WTC11 (cell line): ENCODE data around the gene VIPR2. TPM values are rescaled to one million over a fixed set of nuclear protein-coding genes. Genes with fewer than 3 reads are reported as not detected.

Source experiments
- ATAC-seq: fragments of 200-7000 bp; cut with Tn5 transposase; 2 replicates; pipeline ENCODE4 v1.10.0; 2021; ENCODE audit warnings: mild to moderate bottlenecking, moderate library complexity
- CTCF ChIA-PET: fragments of 300-600 bp; sonication (Branson Sonifier 250); formaldehyde crosslinking; loops from one replicate; lab custom pipeline; 2021; ENCODE audit warnings: antibody characterized with exemption; lab: Charles Lee
- POLR2A ChIA-PET: fragments of 350-600 bp; sonication (Branson Sonifier 250); formaldehyde crosslinking; loops from one replicate; lab custom pipeline; 2021; ENCODE audit warnings: antibody characterized with exemption; lab: Charles Lee
- DNase-seq: peaks from one replicate; pipeline ENCODE4 v3.0.0; 2021; ENCODE audit warnings: low spot score
- H3K27ac Mint-ChIP-seq: 2 replicates; pipeline ENCODE4 v1.8.0; 2021; ENCODE audit warnings: mixed read lengths
- H3K27me3 Mint-ChIP-seq: 2 replicates; pipeline ENCODE4 v1.8.0; 2021; ENCODE audit warnings: low read depth, mild to moderate bottlenecking, moderate library complexity, mixed read lengths
- H3K36me3 Mint-ChIP-seq: 2 replicates; pipeline ENCODE4 v1.8.0; 2021; ENCODE audit warnings: mixed read lengths
- H3K4me1 Mint-ChIP-seq: 2 replicates; pipeline ENCODE4 v1.8.0; 2022; ENCODE audit warnings: mixed read lengths
- H3K4me3 Mint-ChIP-seq: 2 replicates; pipeline ENCODE4 v1.8.0; 2021; ENCODE audit warnings: mild to moderate bottlenecking, moderate library complexity, mixed read lengths
- H3K9me3 Mint-ChIP-seq: 2 replicates; pipeline ENCODE4 v1.8.0; 2021; ENCODE audit warnings: mixed read lengths
- CREB1 ChIP-seq: sonication (generic); formaldehyde crosslinking; IDR thresholded peaks from 2 replicates; pipeline ENCODE4 v1.8.0; 2023; ENCODE audit warnings: mild to moderate bottlenecking, missing genetic modification reagents
- CREM ChIP-seq: sonication (generic); formaldehyde crosslinking; IDR thresholded peaks from 2 replicates; pipeline ENCODE4 v1.8.1; 2022; ENCODE audit warnings: mild to moderate bottlenecking, missing genetic modification reagents, moderate library complexity
- ELF4 ChIP-seq: sonication (generic); formaldehyde crosslinking; IDR thresholded peaks from 2 replicates; pipeline ENCODE4 v1.8.1; 2022; ENCODE audit warnings: low read depth, mild to moderate bottlenecking, moderate library complexity, missing genetic modification reagents
- ESRRA ChIP-seq: sonication (generic); formaldehyde crosslinking; IDR thresholded peaks from 2 replicates; pipeline ENCODE4 v1.8.1; 2022; ENCODE audit warnings: mild to moderate bottlenecking, missing genetic modification reagents, borderline replicate concordance
- FOXJ3 ChIP-seq: sonication (generic); formaldehyde crosslinking; IDR thresholded peaks from 2 replicates; pipeline ENCODE4 v1.9.0; 2021; ENCODE audit warnings: missing genetic modification reagents, mild to moderate bottlenecking, borderline replicate concordance
- GABPB1 ChIP-seq: sonication (generic); formaldehyde crosslinking; IDR thresholded peaks from 2 replicates; pipeline ENCODE4 v1.8.1; 2023; ENCODE audit warnings: mild to moderate bottlenecking, missing genetic modification reagents
- GRHL2 ChIP-seq: fragments of 250-450 bp; sonication (Bioruptor Pico); IDR thresholded peaks from 2 replicates; pipeline ENCODE4 v1.8.0; 2022; ENCODE audit warnings: mild to moderate bottlenecking, moderate library complexity; ENCODE audit not compliant: insufficient replicate concordance, severe bottlenecking
- MXD4 ChIP-seq: fragments of 250-450 bp; sonication (Bioruptor Pico); IDR thresholded peaks from 2 replicates; pipeline ENCODE4 v1.8.0; 2021; ENCODE audit warnings: mild to moderate bottlenecking, moderate library complexity, borderline replicate concordance
- NFE2L1 ChIP-seq: sonication (generic); formaldehyde crosslinking; IDR thresholded peaks from 2 replicates; pipeline ENCODE4 v1.8.1; 2023; ENCODE audit warnings: missing genetic modification reagents
- RELA ChIP-seq: sonication (generic); formaldehyde crosslinking; IDR thresholded peaks from 2 replicates; pipeline ENCODE4 v1.8.1; 2022; ENCODE audit warnings: missing genetic modification reagents, mild to moderate bottlenecking, borderline replicate concordance
- SP1 ChIP-seq: sonication (generic); formaldehyde crosslinking; conservative IDR thresholded peaks from 2 replicates; pipeline ENCODE4 v1.8.1; 2022; ENCODE audit warnings: missing genetic modification reagents
- TEAD1 ChIP-seq: sonication (generic); formaldehyde crosslinking; IDR thresholded peaks from 2 replicates; pipeline ENCODE4 v1.8.0; 2022; ENCODE audit warnings: mild to moderate bottlenecking, missing genetic modification reagents
- ZNF138 ChIP-seq: sonication (generic); formaldehyde crosslinking; conservative IDR thresholded peaks from 2 replicates; pipeline ENCODE4 v1.8.1; 2022; ENCODE audit warnings: mild to moderate bottlenecking, moderate library complexity, missing genetic modification reagents
- ZNF219 ChIP-seq: sonication (generic); formaldehyde crosslinking; IDR thresholded peaks from 2 replicates; pipeline ENCODE4 v1.8.0; 2023; ENCODE audit warnings: missing genetic modification reagents, mild to moderate bottlenecking, borderline replicate concordance
- ZNF423 ChIP-seq: fragments of 250-450 bp; sonication (Bioruptor Pico); IDR thresholded peaks from 2 replicates; pipeline ENCODE4 v2.1.2; 2022; ENCODE audit warnings: mild to moderate bottlenecking, moderate library complexity
- total RNA-seq: library from RNA; stranded (reverse); gene quantifications from 3 replicates; pipeline ENCODE4 v1.2.3, GENCODE V29; 2021
- TF ChIP-seq, protein P1 (sequence below): fragments of 250-450 bp; sonication (Bioruptor Pico); IDR thresholded peaks from 2 replicates; pipeline ENCODE4 v1.9.0; 2021; ENCODE audit warnings: mild to moderate bottlenecking
- TF ChIP-seq, protein P2 (sequence below): sonication (generic); formaldehyde crosslinking; IDR thresholded peaks from 2 replicates; pipeline ENCODE4 v1.8.1; 2022; ENCODE audit warnings: low read depth, missing genetic modification reagents, borderline replicate concordance
- TF ChIP-seq, protein P3 (sequence below): sonication (generic); formaldehyde crosslinking; IDR thresholded peaks from 2 replicates; pipeline ENCODE4 v1.8.0; 2022; ENCODE audit warnings: mild to moderate bottlenecking, missing genetic modification reagents

VIPR2 gene
- total RNA-seq, 1 experiment from 2014 or later = 7.5 TPM

DNA sequence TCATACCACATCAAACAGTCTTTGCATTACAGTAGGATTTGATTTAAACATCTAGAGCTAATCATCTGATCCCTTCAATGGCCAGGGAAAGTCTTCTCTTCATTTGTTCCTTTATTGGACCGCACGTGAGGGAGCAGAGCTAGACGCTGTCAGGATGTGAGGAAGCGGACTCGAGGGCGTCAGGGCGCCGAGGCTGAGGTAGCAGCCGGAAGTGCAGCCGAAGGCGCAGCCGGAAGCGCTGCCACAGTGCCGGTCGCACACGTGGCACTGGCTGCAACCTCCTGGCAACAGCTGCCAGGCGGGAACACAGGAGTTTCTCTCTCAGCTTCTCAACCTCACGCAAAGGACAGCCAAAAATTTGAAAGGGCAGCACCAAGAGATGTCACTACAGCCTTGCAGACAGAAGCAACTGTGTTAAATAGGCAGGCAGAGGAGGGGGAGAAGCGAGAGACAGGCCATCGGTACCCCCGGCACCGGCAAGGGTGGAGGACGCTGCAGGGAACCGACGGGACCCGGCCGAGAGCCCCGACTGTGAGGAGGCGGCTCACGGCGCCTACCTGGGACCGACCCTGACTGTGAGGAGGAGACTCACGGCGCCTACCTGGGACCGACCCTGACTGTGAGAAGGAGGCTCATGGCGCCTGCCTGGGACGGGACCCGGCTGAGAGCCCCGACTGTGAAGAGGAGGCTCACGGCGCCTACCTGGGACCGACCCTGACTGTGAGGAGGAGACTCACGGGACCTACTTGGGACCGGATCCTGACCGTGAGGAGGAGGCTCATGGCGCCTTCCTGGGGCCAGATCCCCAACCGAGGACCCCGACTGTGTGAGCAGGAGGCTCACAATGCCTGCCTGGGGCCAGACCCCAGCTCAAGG is 32.3 kb downstream of the VIPR2 start:
- Mint-ChIP-seq H3K4me3 (no peak overlapping the region), H3K27me3 (no peaks in the 10 kb centered on the region), H3K36me3 (no peaks in the 10 kb centered on the region), H3K9me3 (no peaks in the 10 kb centered on the region), H3K27ac (no peak overlapping the region), H3K4me1 (peaks cover 39% of the 10 kb centered on the region)
- peak; percentile 42 for ATAC-seq
- TF ChIP-seq GRHL2 = no peak
- TF ChIP-seq SP1 (CRISPR knock-in tag) = no peak
- no peak for TF ChIP-seq MXD4
- no peak for TF ChIP-seq ELF4
- DNase-seq = no peak
- POLR2A ChIA-PET = no interaction called here
- CTCF ChIA-PET = no interaction called here

DNA sequence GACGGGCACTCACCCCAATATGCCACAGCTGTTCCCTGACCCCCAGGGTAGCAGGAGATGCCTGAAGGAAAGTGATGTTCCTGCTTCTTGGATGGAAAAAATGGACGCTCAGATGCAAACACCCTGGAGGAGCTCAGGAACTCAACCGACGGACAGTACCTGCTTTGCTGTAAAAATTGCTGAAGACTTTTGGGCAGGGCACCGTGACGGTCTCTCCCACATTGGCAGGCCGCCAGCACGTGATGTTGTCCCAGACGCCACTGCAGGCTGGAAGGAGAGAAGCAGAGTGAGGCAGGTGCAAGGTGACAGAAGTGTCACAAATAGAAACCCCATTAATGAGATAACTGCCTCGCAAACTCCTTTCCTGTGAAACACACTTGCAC is 35.0 kb downstream of the VIPR2 start:
- Mint-ChIP-seq H3K36me3 (no peaks in the 10 kb centered on the region), H3K27ac (no peak overlapping the region), H3K4me3 (no peak overlapping the region), H3K27me3 (no peaks in the 10 kb centered on the region), H3K9me3 (no peaks in the 10 kb centered on the region), H3K4me1 (peaks cover 42% of the 10 kb centered on the region)
- TF ChIP-seq, protein P1, sequence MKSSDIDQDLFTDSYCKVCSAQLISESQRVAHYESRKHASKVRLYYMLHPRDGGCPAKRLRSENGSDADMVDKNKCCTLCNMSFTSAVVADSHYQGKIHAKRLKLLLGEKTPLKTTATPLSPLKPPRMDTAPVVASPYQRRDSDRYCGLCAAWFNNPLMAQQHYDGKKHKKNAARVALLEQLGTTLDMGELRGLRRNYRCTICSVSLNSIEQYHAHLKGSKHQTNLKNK (CRISPR knock-in tag) = no peak
- no peak for TF ChIP-seq RELA (CRISPR knock-in tag)
- TF ChIP-seq, protein P2, sequence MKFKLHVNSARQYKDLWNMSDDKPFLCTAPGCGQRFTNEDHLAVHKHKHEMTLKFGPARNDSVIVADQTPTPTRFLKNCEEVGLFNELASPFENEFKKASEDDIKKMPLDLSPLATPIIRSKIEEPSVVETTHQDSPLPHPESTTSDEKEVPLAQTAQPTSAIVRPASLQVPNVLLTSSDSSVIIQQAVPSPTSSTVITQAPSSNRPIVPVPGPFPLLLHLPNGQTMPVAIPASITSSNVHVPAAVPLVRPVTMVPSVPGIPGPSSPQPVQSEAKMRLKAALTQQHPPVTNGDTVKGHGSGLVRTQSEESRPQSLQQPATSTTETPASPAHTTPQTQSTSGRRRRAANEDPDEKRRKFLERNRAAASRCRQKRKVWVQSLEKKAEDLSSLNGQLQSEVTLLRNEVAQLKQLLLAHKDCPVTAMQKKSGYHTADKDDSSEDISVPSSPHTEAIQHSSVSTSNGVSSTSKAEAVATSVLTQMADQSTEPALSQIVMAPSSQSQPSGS (CRISPR knock-in tag) = no peak
- TF ChIP-seq ZNF138 = no peak
- no peak for TF ChIP-seq ZNF219 (CRISPR knock-in tag)
- TF ChIP-seq FOXJ3 (CRISPR knock-in tag) = no peak
- no peak for TF ChIP-seq ZNF423 (CRISPR knock-in tag)
- no peak for TF ChIP-seq GABPB1 (CRISPR knock-in tag)
- DNase-seq = no peak
- ChIA-PET POLR2A (no interaction called here), CTCF (no interaction called here)
- ATAC-seq = no peak

DNA sequence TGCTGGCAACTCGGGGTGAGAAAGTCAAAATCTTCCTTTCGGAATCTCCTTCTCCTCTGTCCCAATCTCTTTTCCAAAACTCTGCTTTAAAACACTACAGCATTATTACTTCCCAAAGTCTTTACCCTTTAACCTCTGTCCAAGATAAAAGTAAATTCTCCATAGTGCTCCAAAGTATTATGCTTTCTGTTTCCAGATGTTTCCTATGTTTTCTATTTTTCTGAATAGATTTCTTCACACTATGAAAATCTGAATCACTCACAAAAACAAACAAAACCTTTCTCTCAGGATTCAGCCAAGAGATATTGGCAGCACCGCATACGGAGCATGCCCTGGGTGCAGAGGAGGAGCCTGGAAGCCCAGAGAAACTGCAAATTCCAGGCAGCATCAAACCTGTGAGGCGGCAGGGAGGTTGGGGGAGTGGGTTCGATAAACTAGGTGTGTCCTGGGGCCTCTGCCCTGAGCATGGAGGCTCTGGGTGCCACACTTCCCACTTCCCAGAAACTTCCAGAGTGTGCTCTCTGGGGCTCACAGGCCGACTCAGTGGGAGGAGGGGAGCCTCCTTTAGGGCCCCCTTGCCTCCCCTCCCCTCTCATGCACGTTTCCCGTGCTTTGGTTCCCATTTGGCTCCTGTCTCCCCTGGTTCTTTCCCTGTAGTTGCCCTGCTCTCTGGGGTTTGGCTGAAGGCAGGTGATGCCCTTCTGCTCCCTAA is 35.6 kb downstream of the VIPR2 start:
- ATAC-seq = no peak
- Mint-ChIP-seq H3K27ac (no peak overlapping the region), H3K4me1 (peaks cover 36% of the 10 kb centered on the region), H3K4me3 (no peak overlapping the region), H3K9me3 (no peaks in the 10 kb centered on the region), H3K27me3 (no peaks in the 10 kb centered on the region), H3K36me3 (no peaks in the 10 kb centered on the region)
- CTCF ChIA-PET = no interaction called here
- no peak for DNase-seq
- POLR2A ChIA-PET = no interaction called here
- no peak for TF ChIP-seq ZNF423 (CRISPR knock-in tag)
- TF ChIP-seq CREM (CRISPR knock-in tag) = no peak
- no peak for TF ChIP-seq ZNF138
- TF ChIP-seq, protein P3, sequence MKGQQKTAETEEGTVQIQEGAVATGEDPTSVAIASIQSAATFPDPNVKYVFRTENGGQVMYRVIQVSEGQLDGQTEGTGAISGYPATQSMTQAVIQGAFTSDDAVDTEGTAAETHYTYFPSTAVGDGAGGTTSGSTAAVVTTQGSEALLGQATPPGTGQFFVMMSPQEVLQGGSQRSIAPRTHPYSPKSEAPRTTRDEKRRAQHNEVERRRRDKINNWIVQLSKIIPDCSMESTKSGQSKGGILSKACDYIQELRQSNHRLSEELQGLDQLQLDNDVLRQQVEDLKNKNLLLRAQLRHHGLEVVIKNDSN = no peak
- TF ChIP-seq TEAD1 (CRISPR knock-in tag) = no peak
- no peak for TF ChIP-seq ESRRA (CRISPR knock-in tag)
- TF ChIP-seq CREB1 (CRISPR knock-in tag) = no peak
- no peak for TF ChIP-seq NFE2L1 (CRISPR knock-in tag)
